Lower leg skin (tissue), 3 donors: Measurements from ENCODE around the gene CBX4.

ENCODE experiments used
- CTCF ChIP-seq, 3 donors: fragments of 450-650 bp; IDR thresholded peaks; one replicate each; pipeline ENCODE4 v1.5.1; 2016; ENCODE audit warnings: antibody characterized with exemption in 3 of 3, mild to moderate bottlenecking in 3 of 3, moderate library complexity in 2 of 3
- POLR2A ChIP-seq, 2 donors: fragments of 450-650 bp; IDR thresholded peaks; one replicate each; pipeline ENCODE4 v1.6.1; 2016 to 2017; ENCODE audit warnings: antibody characterized with exemption in 2 of 2, mild to moderate bottlenecking in 1 of 2, moderate library complexity in 1 of 2

GRCh38 chr17:79795795-79796443, 43.3 kb downstream of the CBX4 start:
- TF ChIP-seq CTCF (IDR thresholded peaks at IDR 0.05) (no peak), POLR2A (IDR thresholded peaks at IDR 0.05) (no peak)
